H9 (cell line): ENCODE results near the gene JARID2. TPM values are rescaled to one million over a fixed set of nuclear protein-coding genes. Genes with fewer than 3 reads are reported as not detected.
A peak's percentile ranks its signal among the peaks of the same experiment; 100 is the strongest.

Experiments
- DNase-seq: peaks from one replicate; pipeline ENCODE4 v3.0.0-alpha.2; 2017
- H2AFZ ChIP-seq: one replicate; pipeline ENCODE4 v1.6.1; 2013; ENCODE audit warnings: mild to moderate bottlenecking, low read length, control low read depth, moderate library complexity
- H2AK5ac ChIP-seq: 2 replicates; pipeline ENCODE4 v1.6.1; 2013; ENCODE audit warnings: low read length, control low read depth, mixed read lengths; ENCODE audit not compliant: insufficient read length
- H2BK120ac ChIP-seq: one replicate; pipeline ENCODE4 v1.6.1; 2013; ENCODE audit warnings: low read depth, mild to moderate bottlenecking, low read length, control low read depth, inconsistent platforms; ENCODE audit not compliant: poor library complexity, severe bottlenecking
- H2BK12ac ChIP-seq: 2 replicates; pipeline ENCODE4 v1.6.1; 2013; ENCODE audit warnings: low read length, control low read depth, mixed read lengths, low read depth; ENCODE audit not compliant: insufficient read length
- H2BK15ac ChIP-seq: 2 replicates; pipeline ENCODE4 v1.6.1; 2013; ENCODE audit warnings: low read depth, low read length, control low read depth
- H2BK20ac ChIP-seq: one replicate; pipeline ENCODE4 v1.6.1; 2013; ENCODE audit warnings: low read depth, mild to moderate bottlenecking, low read length, control low read depth, inconsistent platforms; ENCODE audit not compliant: poor library complexity, severe bottlenecking
- H2BK5ac ChIP-seq: 2 replicates; pipeline ENCODE4 v1.6.1; 2013; ENCODE audit warnings: low read length, control low read depth, mixed read lengths; ENCODE audit not compliant: insufficient read length
- H3K14ac ChIP-seq: 2 replicates; pipeline ENCODE4 v1.6.1; 2013; ENCODE audit warnings: low read length, control low read depth; ENCODE audit not compliant: insufficient read depth
- H3K18ac ChIP-seq: 2 replicates; pipeline ENCODE4 v1.6.1; 2013; ENCODE audit warnings: low read depth, mild to moderate bottlenecking, mixed read lengths, low read length, control low read depth; ENCODE audit not compliant: insufficient read length
- H3K23ac ChIP-seq: 2 replicates; pipeline ENCODE4 v1.6.1; 2013; ENCODE audit warnings: low read length, control low read depth, mixed read lengths, low read depth; ENCODE audit not compliant: insufficient read length
- H3K23me2 ChIP-seq: 2 replicates; pipeline ENCODE4 v1.6.1; 2013; ENCODE audit warnings: low read depth, mild to moderate bottlenecking, mixed read lengths, low read length, control low read depth; ENCODE audit not compliant: insufficient read length, poor library complexity, severe bottlenecking
- H3K27ac ChIP-seq: 2 replicates; pipeline ENCODE4 v1.5.1; 2013; ENCODE audit warnings: low read length, control low read depth, mixed read lengths, low read depth; ENCODE audit not compliant: insufficient read length
- H3K27me3 ChIP-seq: 2 replicates; pipeline ENCODE4 v1.6.1; 2013; ENCODE audit warnings: low read length, control low read depth, inconsistent platforms; ENCODE audit not compliant: insufficient read depth
- H3K4ac ChIP-seq: 2 replicates; pipeline ENCODE4 v1.6.1; 2013; ENCODE audit warnings: low read depth, mild to moderate bottlenecking, control low read depth, inconsistent platforms, low read length, moderate library complexity
- H3K4me1 ChIP-seq: 2 replicates; pipeline ENCODE4 v1.6.1; 2013; ENCODE audit warnings: low read length, control low read depth, inconsistent platforms; ENCODE audit not compliant: insufficient read depth
- H3K4me2 ChIP-seq: 2 replicates; pipeline ENCODE4 v1.6.1; 2013; ENCODE audit warnings: low read length, control low read depth, mixed read lengths; ENCODE audit not compliant: insufficient read length, insufficient read depth
- H3K56ac ChIP-seq: 2 replicates; pipeline ENCODE4 v1.6.1; 2013; ENCODE audit warnings: low read depth, mild to moderate bottlenecking, mixed read lengths, low read length, control low read depth; ENCODE audit not compliant: insufficient read length
- H3K79me1 ChIP-seq: 2 replicates; pipeline ENCODE4 v1.6.1; 2013; ENCODE audit warnings: low read depth, mild to moderate bottlenecking, moderate library complexity, low read length, control low read depth, inconsistent platforms; ENCODE audit not compliant: insufficient read depth, poor library complexity, severe bottlenecking
- H3K79me2 ChIP-seq: 2 replicates; pipeline ENCODE4 v1.6.1; 2013; ENCODE audit warnings: low read length, control low read depth, inconsistent platforms; ENCODE audit not compliant: insufficient read depth
- H3K9ac ChIP-seq: 2 replicates; pipeline ENCODE4 v1.6.1; 2013; ENCODE audit warnings: low read length, control low read depth, mixed read lengths; ENCODE audit not compliant: insufficient read length; ENCODE audit errors: extremely low read depth
- H3K9me3 ChIP-seq: one replicate; pipeline ENCODE4 v1.6.1; 2013; ENCODE audit warnings: low read depth, low read length, inconsistent platforms; ENCODE audit not compliant: control insufficient read depth
- H3T11ph ChIP-seq: one replicate; pipeline ENCODE4 v1.6.1; 2013; ENCODE audit warnings: mild to moderate bottlenecking, low read length, control low read depth, inconsistent platforms
- H4K20me1 ChIP-seq: one replicate; pipeline ENCODE4 v1.6.1; 2013; ENCODE audit not compliant: control insufficient read depth, insufficient read length, insufficient read depth
- H4K5ac ChIP-seq: 2 replicates; pipeline ENCODE4 v1.6.1; 2013; ENCODE audit warnings: low read depth, mild to moderate bottlenecking, mixed read lengths, low read length, control low read depth; ENCODE audit not compliant: insufficient read length
- H4K8ac ChIP-seq: replicated peaks from 2 replicates; pipeline ENCODE4 v1.6.1; 2013; ENCODE audit warnings: low read length, control low read depth, mixed read lengths, low read depth; ENCODE audit not compliant: insufficient read length
- H4K91ac ChIP-seq: 2 replicates; pipeline ENCODE4 v1.6.1; 2013; ENCODE audit warnings: low read depth, mild to moderate bottlenecking, moderate library complexity, mixed read lengths, low read length, control low read depth; ENCODE audit not compliant: insufficient read length
- H3K27ac Mint-ChIP-seq, 3 experiments: 2 replicates in 2 of 3; 3 replicates in 1 of 3; pipeline ENCODE4 v1.8.0; 2020 to 2021; ENCODE audit warnings: mixed read lengths in 3 of 3, mild to moderate bottlenecking in 1 of 3, moderate library complexity in 1 of 3
- H3K27me3 Mint-ChIP-seq: 2 replicates; pipeline ENCODE4 v1.8.0; 2021; ENCODE audit warnings: low read depth, mild to moderate bottlenecking, moderate library complexity, mixed read lengths
- H3K36me3 Mint-ChIP-seq, 3 experiments: 2 replicates in 2 of 3; 3 replicates in 1 of 3; pipeline ENCODE4 v1.8.0; 2020 to 2021; ENCODE audit warnings: low read depth in 3 of 3, mixed read lengths in 3 of 3; ENCODE audit not compliant: insufficient read depth in 1 of 3
- H3K4me1 Mint-ChIP-seq, 2 experiments: 2 replicates each; pipeline ENCODE4 v1.8.0; 2020; ENCODE audit warnings: mixed read lengths in 2 of 2
- H3K4me3 Mint-ChIP-seq, 2 experiments: 2 replicates in 1 of 2; 3 replicates in 1 of 2; pipeline ENCODE4 v1.8.0; 2020 to 2021; ENCODE audit warnings: mild to moderate bottlenecking in 2 of 2, mixed read lengths in 2 of 2, moderate library complexity in 1 of 2
- H3K9me3 Mint-ChIP-seq, 2 experiments: 2 replicates in 1 of 2; 3 replicates in 1 of 2; pipeline ENCODE4 v1.8.0; 2020; ENCODE audit warnings: mild to moderate bottlenecking in 2 of 2, mixed read lengths in 2 of 2, moderate library complexity in 1 of 2
- whole genome bisulfite sequencing: extraction: QIAGEN DNeasy Blood & Tissue Kit; methylation state at CpG from one replicate; pipeline ENCODE4 v1.1.7; 2013; ENCODE audit warnings: missing lambda C conversion rate, low lambda C conversion rate, mixed read lengths; ENCODE audit not compliant: insufficient read length; ENCODE audit errors: extremely low coverage; 5-methylcytosine and 5-hydroxymethylcytosine counted together
- total RNA-seq: library from RNA; stranded (reverse); gene quantifications from 2 replicates; pipeline ENCODE4 v1.2.1, GENCODE V29; 2021
- TF ChIP-seq, protein P1 (sequence below): fragments of 200-600 bp; sonication (generic); conservative IDR thresholded peaks from 3 replicates; pipeline ENCODE4 v1.8.0; 2021; ENCODE audit warnings: antibody characterized with exemption, mild to moderate bottlenecking

Gene JARID2
- total RNA-seq, 1 experiment from 2014 or later: 174 TPM

- Histone ChIP-seq H4K91ac (no peak overlapping the region), H3K79me1 (no peaks in the 10 kb centered on the region), H3K14ac (no peak overlapping the region), H2BK20ac (no peak overlapping the region), H2BK120ac (no peak overlapping the region), H2AFZ (no peak overlapping the region), H4K8ac (no peak overlapping the region), H2BK15ac (no peak overlapping the region), H3K27me3 (no peaks in the 10 kb centered on the region), H3K4ac (no peak overlapping the region), H2BK12ac (no peak overlapping the region), H4K5ac (no peak overlapping the region), H3K9me3 (no peaks in the 10 kb centered on the region), H3K79me2 (peaks cover 92% of the 10 kb centered on the region), H3K4me1 (peaks cover 13% of the 10 kb centered on the region; the same call in 1 of the 2 replicates), H3T11ph (no peak overlapping the region), H4K20me1 (no peaks in the 10 kb centered on the region), H3K9ac (no peak overlapping the region), H2AK5ac (no peak overlapping the region), H3K4me2 (no peak overlapping the region), H2BK5ac (no peak overlapping the region), H3K56ac (no peak overlapping the region), H3K23me2 (no peaks in the 10 kb centered on the region), H3K18ac (no peak overlapping the region), H3K23ac (no peak overlapping the region), H3K27ac (no peak overlapping the region)
- DNase-seq: no peak
- WGBS: no CpG with 5 or more reads among the region's 9 CpGs
- H3K4me3 Mint-ChIP-seq: peak overlapping the region in 1 of 2 experiments; percentile 9; a peak in 1 of 5 replicates
- peaks cover 0 to 17% (median 8%) of the 10 kb centered on the region in 3 experiments; a peak in 4 of 7 replicates for H3K36me3 Mint-ChIP-seq
- H3K4me1 Mint-ChIP-seq: peaks cover 62 to 65% of the 10 kb centered on the region in 2 experiments
- TF ChIP-seq, protein P1, sequence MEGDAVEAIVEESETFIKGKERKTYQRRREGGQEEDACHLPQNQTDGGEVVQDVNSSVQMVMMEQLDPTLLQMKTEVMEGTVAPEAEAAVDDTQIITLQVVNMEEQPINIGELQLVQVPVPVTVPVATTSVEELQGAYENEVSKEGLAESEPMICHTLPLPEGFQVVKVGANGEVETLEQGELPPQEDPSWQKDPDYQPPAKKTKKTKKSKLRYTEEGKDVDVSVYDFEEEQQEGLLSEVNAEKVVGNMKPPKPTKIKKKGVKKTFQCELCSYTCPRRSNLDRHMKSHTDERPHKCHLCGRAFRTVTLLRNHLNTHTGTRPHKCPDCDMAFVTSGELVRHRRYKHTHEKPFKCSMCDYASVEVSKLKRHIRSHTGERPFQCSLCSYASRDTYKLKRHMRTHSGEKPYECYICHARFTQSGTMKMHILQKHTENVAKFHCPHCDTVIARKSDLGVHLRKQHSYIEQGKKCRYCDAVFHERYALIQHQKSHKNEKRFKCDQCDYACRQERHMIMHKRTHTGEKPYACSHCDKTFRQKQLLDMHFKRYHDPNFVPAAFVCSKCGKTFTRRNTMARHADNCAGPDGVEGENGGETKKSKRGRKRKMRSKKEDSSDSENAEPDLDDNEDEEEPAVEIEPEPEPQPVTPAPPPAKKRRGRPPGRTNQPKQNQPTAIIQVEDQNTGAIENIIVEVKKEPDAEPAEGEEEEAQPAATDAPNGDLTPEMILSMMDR: no peak
- H3K9me3 Mint-ChIP-seq: no peaks in the 10 kb centered on the region
- H3K27me3 Mint-ChIP-seq: no peaks in the 10 kb centered on the region
- H3K27ac Mint-ChIP-seq: no peak overlapping the region; a peak in 1 of 7 replicates
Measured at GRCh38 chr6:15297895-15298590, 52.2 kb downstream of the JARID2 start.
